Stimulated activated CD8-positive, alpha-beta memory T cell treated with anti-CD3 and anti-CD28 coated beads, Interleukin-2, amount 100 ng/mL, for 1 hour (primary cell): ENCODE data around the gene DTNA.

Source experiments
- DNase-seq, 2 donors: peaks; one replicate each; pipeline ENCODE4 v3.0.0-alpha.2; 2020; ENCODE audit warnings: low read depth in 2 of 2

The DTNA gene

DNA sequence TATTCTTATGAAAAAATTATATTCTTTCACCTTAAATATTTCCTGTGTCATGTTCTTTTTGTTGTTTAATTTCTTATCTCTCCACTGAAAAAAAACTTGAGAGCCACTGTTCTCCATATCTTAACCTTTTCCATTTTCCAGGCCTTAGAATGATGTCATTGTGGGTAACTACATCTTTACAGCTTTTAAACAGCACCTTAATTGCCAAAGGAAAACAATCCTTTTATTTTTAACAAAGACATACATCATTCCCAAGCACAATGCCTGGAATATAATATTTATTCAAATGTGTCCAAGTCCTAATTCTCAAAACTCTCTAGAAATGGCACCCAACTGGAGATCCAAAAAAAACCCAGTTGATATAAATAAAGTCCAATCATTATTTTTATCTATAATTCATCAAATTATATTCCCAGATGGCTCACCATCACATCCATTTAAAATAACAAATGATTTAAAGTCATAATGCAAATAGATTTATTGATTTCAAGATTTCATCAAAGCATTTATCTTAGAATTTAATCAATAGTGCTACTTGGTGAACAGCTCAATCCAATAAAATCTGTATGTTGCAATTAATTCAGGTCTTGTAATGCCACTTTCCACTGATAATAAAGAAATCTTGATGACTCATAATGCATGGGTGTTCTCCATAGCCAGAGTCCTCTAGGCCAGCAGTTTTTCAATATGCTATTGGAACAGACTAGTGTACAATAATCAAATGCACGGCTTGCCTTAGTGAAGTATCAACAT is 224.0 kb downstream of the DTNA start:
- DNase-seq = no peak

DNA sequence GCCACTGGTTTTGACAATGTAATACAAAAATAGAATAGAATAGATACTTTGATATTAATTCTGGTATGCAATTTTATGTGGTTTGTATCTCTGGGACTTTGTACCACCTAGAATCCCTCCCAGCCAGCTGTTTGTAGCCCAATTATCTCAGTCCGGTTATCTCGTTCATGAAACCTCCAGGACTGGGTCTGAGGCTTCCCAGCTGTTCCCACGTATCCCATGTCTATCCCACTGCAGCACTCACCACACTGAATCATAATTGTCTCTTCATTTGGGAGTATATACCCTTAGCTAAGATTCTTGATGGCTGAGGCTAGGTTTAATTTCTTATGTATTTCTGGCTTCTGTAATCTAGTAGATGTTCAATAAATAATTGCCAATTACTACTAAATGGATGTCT is 226.7 kb downstream of the DTNA start:
- no peak for DNase-seq

DNA sequence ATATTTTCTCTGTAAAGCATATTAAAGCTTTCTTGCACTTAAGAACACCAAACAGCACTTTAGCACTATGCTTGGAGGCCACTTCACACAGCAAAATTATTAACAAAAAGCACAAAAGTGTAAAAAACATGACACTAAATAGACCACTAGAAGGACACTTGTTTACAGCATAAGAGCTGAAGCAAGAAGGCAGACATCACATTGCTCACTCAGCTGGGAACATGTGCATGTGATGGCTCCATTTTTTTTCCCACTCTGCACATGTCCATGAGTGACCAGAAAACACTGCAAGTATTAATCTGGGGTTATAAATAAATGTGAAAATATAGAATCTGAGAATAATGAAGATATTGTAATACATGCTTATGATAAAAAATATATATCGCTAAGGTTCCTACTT is 228.0 kb downstream of the DTNA start:
- DNase-seq = no peak
